Omental fat pad (tissue), 4 donors: ENCODE measurements around the gene SH2D5. TPM values are rescaled to one million over a fixed set of nuclear protein-coding genes. Genes with fewer than 3 reads are reported as not detected.

Source experiments
- ATAC-seq: fragments of 150-250 bp; one replicate; pipeline ENCODE4 v1.9.1; 2016; ENCODE audit warnings: mild to moderate bottlenecking, moderate library complexity; ENCODE audit not compliant: low FRiP score
- DNase-seq: peaks from one replicate; pipeline ENCODE4 v3.0.0-alpha.2; 2019; ENCODE audit warnings: low spot score
- total RNA-seq, 4 donors: library from RNA; depleted of rRNA; stranded (reverse); fragments of >200 nt; gene quantifications; one replicate each; pipeline ENCODE4 v1.1.0, GENCODE V29; 2016
- TF ChIP-seq, protein P1 (sequence below), 3 donors: fragments of 450-650 bp; IDR thresholded peaks; one replicate each; pipeline ENCODE4 v1.5.1; 2016 to 2017; ENCODE audit warnings: antibody characterized with exemption in 3 of 3, mild to moderate bottlenecking in 3 of 3, moderate library complexity in 2 of 3

SH2D5 gene
- total RNA-seq, 4 donors from 2014 or later = 0.25 to 5.8 (median 0.84) TPM; not detected in 1

DNA sequence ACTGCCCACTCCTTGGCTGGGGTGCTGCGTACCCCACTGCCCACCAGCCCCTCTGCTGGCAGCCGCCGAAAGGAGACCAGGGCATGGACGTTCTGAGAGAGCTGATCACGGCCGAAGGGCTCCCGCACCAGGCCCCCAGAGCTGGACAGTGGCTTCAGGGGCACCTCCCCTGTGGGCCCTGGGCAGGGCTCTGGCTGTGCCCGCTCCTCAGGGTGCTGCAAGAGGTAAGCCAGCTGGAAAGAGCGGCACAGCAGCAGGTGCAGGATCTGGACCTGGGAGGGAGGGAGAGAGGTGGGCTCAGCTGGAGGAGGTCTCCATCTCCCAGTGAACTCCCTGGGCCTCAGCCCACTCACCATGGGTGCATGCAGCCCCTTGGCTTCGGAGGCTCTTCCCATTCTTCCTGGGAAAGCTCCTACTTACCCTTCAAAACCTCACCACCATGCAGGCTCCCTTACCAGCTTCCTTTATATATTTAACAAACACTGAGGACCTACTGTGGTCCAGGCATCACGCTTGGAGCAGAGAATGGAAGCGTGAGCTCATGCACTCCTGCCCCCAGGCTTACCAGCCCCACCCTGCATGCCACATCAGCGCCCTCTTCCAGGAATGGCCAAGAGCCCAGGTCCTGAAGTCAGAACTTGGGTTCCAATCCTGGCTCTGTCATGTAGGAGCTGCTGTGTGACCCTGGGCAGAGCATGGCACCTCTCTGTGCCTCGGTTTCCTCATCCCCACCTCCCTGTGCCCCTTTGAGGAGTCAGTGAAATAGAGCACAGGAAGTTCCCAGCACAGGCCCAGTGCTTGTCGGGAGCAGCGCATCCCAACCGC is 7.9 kb downstream of the SH2D5 start:
- ATAC-seq = no peak
- DNase-seq = no peak
- TF ChIP-seq, protein P1, sequence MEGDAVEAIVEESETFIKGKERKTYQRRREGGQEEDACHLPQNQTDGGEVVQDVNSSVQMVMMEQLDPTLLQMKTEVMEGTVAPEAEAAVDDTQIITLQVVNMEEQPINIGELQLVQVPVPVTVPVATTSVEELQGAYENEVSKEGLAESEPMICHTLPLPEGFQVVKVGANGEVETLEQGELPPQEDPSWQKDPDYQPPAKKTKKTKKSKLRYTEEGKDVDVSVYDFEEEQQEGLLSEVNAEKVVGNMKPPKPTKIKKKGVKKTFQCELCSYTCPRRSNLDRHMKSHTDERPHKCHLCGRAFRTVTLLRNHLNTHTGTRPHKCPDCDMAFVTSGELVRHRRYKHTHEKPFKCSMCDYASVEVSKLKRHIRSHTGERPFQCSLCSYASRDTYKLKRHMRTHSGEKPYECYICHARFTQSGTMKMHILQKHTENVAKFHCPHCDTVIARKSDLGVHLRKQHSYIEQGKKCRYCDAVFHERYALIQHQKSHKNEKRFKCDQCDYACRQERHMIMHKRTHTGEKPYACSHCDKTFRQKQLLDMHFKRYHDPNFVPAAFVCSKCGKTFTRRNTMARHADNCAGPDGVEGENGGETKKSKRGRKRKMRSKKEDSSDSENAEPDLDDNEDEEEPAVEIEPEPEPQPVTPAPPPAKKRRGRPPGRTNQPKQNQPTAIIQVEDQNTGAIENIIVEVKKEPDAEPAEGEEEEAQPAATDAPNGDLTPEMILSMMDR (IDR thresholded peaks at IDR 0.05) = no peak

DNA sequence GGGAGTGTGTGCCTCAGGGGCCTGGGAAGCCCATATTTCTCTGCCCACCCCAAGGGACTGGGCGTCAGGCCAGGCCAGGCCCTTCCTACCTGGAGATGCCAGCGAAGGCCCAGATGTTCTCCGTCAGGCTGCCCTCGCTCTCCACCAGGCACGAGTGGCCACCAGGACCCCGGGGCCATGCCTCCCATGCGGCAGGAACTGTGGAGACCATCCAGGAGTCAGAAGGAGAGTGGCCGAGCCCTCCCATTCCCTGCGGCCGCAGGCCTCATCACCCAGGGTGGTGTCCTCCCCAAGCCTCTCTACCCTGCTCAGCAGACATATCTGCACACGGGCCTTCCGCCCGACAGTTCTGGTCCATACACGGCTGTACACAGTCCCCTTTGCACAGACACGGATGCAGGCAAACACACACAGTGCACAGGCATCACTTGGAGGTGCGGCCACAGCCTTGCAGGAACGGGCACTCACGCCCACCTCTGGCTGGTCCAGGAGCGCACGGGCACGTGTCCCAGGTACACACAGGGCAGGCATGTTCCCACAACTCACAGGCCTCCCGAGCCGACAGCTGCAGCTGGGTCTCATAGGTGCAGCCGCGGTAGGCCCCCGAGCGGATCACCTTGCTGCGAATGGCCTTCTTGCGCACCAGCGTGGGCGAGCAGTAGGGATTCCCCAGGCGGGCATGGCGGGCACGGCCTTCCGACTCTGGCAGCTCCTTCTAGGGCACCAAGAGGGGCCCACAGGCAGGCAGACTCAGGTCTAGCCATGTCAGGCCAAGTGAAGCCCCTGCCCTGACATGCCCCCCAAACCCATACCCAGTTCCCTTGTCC is 8.8 kb downstream of the SH2D5 start:
- no peak for DNase-seq
- ATAC-seq = no peak
- TF ChIP-seq, protein P1 (IDR thresholded peaks at IDR 0.05) = no peak

DNA sequence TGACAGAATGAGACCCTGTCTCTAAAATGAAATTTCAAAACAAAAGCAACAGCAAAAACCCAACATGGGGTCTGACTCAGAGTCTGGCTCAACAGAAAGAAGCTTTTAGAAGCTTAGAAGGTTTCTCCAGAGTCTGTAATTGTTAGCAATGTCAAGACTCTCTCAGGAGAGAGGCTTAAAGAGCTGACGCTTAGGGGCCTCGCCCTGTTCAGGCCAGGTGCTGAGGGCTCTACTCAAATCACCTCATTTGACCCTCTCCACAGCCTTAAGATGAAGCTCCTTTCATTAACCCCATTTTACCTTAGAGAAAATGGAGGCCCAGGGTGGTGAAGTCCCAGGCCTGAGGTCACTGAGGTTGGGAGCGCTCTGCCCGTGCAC is 9.4 kb downstream of the SH2D5 start:
- TF ChIP-seq, protein P1 (IDR thresholded peaks at IDR 0.05) = no peak
- ATAC-seq = no peak

DNA sequence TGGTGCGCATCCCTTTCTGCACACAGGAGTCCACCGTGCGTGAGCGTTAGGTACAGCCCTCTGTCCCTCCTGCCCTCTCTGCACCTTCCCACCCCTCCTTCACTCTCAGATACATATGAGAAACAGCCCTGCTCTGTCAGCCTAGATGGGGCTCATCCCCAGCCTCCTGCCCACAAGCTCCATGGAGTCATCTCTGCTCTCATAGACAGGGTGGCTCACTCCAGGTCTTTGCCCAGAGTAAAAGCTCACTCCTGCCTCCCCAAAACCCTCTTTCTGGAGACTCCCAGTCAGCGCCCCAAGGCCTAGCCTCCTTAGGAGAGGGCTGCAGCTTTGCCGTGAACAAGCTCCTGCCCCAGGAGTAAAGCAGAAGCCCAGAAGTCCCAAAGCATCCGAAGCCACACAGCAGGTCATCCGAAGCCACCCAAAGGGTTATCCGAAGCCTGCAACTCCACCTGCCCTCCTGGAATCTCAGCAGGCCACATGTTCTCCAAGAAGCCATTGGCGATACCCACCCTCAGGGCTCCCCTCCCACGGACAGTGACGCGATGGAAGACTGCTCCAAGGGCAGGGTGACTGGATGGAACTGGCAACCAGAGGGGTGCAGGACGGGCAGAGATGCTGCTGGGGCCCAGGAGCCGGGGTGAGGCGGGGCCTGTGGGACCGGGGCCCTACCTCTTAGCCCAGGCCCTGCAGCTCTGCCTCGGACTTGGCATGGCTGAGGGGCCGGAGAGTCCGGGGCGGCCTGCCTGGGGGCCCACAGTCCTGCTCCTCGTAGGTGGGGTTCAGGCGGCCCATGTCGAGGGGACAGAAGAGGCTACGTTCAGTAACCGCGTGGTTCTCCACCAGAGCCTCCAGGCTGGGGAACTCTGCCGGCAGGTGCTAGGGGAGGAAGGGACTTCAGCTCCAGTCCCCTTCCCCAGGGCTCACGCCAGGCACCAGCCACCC is 11.1 kb downstream of the SH2D5 start:
- DNase-seq = no peak
- no peak for ATAC-seq
- TF ChIP-seq, protein P1 (IDR thresholded peaks at IDR 0.05) = no peak

More for the DNA sequence above, 9.4 kb downstream of the SH2D5 start:
- no peak for DNase-seq

DNA sequence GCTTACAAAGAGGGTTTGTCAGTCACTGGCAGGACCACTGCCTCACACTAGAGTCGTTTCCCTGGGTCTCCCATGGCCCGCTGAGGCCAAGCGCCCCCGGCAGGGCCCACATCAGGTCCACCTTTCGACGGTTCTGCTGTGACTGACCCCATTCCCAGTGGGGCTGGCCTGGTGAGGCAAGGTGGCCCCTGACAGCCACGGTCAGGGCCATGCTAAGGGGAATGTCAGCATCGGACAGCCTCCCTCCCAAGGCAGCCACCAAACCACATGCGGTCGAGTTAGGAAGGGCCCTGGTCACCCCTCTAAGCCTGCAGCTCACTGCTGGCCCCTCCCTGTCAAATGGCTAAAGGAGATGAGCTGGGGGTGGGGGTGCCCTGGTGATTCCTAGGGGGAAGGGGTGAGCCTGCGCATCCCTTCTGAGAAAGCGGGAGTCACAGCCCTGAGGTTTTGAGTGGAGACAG is 11.8 kb downstream of the SH2D5 start:
- DNase-seq (no peak), ATAC-seq (no peak)
- TF ChIP-seq, protein P1 (IDR thresholded peaks at IDR 0.05) = no peak

DNA sequence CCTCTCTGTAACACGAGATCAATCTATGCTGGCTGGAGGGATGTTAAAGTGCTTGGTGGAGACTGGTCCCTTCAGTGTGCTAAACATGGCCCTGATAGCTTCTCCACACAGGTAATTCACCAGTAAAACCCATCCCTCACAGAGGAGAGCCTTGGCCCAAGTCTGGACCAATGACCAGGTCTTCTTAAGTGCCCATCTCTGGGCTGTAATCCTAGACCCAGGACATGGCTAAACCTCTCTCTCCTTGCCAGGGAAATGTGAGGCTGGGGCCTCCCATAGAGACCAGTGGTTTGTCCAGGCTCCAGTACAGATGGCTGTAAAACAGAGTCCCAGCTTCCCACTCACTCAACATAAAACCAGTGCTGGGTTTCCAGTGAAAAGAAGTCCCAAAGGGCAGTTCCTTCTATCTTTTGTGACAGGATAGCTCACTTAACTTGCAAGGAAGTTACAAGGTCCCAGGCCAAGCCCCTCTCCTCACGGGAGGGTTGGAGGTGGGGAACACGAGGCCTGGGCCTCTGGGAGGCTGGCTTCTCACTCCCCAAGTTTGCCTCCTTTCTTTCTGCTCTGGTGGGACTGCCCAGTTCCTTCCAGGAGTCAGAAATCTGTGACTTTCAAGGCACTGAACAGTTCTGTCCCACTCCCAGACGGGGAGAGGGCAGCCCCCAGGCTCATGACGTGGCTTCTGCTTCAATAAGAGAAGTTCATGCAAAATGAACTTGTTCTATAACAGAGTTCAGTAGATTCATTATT is 12.5 kb downstream of the SH2D5 start:
- DNase-seq = no peak
- TF ChIP-seq, protein P1 (IDR thresholded peaks at IDR 0.05) = no peak
- ATAC-seq = no peak
